ENCODE results near the gene IL13RA2. TPM values are rescaled to one million over a fixed set of nuclear protein-coding genes. Genes with fewer than 3 reads are reported as not detected.

Gene IL13RA2
- total RNA-seq, 1 donor from 2014 or later, result not detected

DNA sequence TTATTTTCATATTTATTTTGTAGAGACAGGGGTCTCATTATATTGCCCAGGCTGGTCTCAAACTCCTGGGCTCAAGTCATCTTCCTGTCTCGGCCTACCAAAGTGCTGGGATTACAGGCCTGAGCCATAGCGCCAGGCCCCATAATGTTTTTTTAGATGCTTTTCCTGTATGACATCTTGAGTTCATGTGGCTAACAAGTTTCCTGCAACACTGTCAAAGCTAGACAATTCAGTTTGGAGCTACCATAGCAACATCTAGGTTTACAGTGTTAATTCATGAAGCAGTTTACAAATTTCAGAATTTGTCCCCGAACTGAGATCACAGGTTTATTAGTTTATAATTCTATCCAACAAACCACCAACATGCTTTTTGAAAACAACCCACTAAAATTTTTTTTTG, 6.4 kb upstream of the IL13RA2 start:
- Mint-ChIP-seq H3K4me3 (ENCODE audit: unreplicated experiment) (no peak overlapping the region), H3K27me3 (ENCODE audit: unreplicated experiment) (peaks cover 3% of the 10 kb centered on the region), H3K27ac (ENCODE audit: unreplicated experiment) (no peak overlapping the region), H3K36me3 (ENCODE audit: unreplicated experiment) (no peaks in the 10 kb centered on the region), H3K9me3 (ENCODE audit: unreplicated experiment) (no peaks in the 10 kb centered on the region), H3K4me1 (ENCODE audit: low read depth, unreplicated experiment) (no peaks in the 10 kb centered on the region)
- TF ChIP-seq, protein P1, sequence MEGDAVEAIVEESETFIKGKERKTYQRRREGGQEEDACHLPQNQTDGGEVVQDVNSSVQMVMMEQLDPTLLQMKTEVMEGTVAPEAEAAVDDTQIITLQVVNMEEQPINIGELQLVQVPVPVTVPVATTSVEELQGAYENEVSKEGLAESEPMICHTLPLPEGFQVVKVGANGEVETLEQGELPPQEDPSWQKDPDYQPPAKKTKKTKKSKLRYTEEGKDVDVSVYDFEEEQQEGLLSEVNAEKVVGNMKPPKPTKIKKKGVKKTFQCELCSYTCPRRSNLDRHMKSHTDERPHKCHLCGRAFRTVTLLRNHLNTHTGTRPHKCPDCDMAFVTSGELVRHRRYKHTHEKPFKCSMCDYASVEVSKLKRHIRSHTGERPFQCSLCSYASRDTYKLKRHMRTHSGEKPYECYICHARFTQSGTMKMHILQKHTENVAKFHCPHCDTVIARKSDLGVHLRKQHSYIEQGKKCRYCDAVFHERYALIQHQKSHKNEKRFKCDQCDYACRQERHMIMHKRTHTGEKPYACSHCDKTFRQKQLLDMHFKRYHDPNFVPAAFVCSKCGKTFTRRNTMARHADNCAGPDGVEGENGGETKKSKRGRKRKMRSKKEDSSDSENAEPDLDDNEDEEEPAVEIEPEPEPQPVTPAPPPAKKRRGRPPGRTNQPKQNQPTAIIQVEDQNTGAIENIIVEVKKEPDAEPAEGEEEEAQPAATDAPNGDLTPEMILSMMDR (IDR thresholded peaks at IDR 0.05; ENCODE audit: partially characterized antibody, unreplicated experiment), result no peak
- DNase-seq, result no peak

DNA sequence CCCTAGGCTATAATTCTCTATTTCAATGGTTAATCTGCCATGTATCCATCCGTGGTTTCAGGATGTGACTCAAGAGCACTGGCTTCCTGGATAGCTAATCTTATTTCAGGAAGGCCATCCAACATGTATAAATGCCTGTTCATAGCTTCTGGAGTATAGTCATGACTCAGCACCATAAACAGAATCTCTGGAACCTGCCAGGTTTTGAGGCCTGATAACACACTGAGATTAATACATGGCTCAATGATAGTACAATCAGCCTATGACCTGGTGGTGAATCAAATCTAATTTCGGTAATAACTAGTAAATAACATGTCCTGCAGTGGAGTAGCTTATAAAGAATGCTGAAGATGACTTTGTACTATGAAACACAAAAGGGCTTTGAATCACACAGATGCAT, 5.7 kb upstream of the IL13RA2 start:
- Mint-ChIP-seq H3K4me1 (ENCODE audit: low read depth, unreplicated experiment) (no peaks in the 10 kb centered on the region), H3K4me3 (ENCODE audit: unreplicated experiment) (no peak overlapping the region), H3K9me3 (ENCODE audit: unreplicated experiment) (no peaks in the 10 kb centered on the region), H3K36me3 (ENCODE audit: unreplicated experiment) (no peaks in the 10 kb centered on the region), H3K27me3 (ENCODE audit: unreplicated experiment) (peaks cover 3% of the 10 kb centered on the region), H3K27ac (ENCODE audit: unreplicated experiment) (no peak overlapping the region)
- TF ChIP-seq, protein P1 (IDR thresholded peaks at IDR 0.05; ENCODE audit: partially characterized antibody, unreplicated experiment), result no peak
- no peak for DNase-seq

DNA sequence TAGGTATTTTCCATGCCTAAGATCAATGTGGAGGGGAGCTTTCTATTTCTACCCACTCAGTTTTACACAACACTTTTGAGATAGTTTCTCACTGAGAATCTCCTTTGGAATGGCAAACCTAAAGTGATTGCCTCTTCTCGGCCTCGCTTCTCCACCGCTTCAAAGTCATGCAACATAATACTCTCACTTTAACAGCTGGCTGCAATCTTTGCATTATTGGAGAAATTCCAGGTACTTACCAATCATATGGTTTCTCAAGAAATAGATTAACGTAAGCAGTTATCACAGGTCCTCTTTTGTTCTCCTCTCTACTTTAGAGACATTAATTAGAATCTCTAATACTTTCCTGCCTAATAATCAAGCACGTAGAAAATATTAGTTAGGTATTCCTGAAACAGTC, 3.7 kb upstream of the IL13RA2 start:
- DNase-seq, result no peak

DNA sequence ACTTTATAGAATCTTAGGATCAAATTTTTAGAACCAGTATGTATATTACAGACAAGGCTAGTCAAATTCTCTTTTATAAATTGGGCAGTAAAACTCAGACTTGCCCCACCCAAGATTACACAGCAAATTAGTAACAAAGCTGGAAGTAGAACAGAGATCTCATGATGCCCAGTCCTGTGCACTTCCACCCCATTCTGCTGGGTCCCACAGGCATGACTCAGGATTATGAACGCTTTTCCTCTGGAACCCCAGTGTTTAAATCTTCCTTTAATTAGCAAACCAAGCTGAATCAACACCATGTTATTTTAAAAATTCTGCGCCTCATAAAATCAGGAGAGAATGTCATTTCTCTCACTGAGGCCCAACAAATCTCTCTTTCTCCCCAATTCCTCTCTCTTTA, 1.5 kb upstream of the IL13RA2 start:
- Mint-ChIP-seq H3K4me3 (ENCODE audit: unreplicated experiment) (no peak overlapping the region), H3K4me1 (ENCODE audit: low read depth, unreplicated experiment) (no peaks in the 10 kb centered on the region), H3K27me3 (ENCODE audit: unreplicated experiment) (no peaks in the 10 kb centered on the region), H3K9me3 (ENCODE audit: unreplicated experiment) (no peaks in the 10 kb centered on the region), H3K27ac (ENCODE audit: unreplicated experiment) (no peak overlapping the region), H3K36me3 (ENCODE audit: unreplicated experiment) (no peaks in the 10 kb centered on the region)
- no peak for DNase-seq
- TF ChIP-seq, protein P1 (IDR thresholded peaks at IDR 0.05; ENCODE audit: partially characterized antibody, unreplicated experiment), result no peak

More for the DNA sequence above, 3.7 kb upstream of the IL13RA2 start:
- no peaks in the 10 kb centered on the region for H3K9me3 Mint-ChIP-seq (ENCODE audit: unreplicated experiment)
- H3K27ac Mint-ChIP-seq (ENCODE audit: unreplicated experiment), result no peak overlapping the region
- no peaks in the 10 kb centered on the region for H3K36me3 Mint-ChIP-seq (ENCODE audit: unreplicated experiment)
- H3K4me1 Mint-ChIP-seq (ENCODE audit: low read depth, unreplicated experiment), result no peaks in the 10 kb centered on the region
- H3K27me3 Mint-ChIP-seq (ENCODE audit: unreplicated experiment), result peaks cover 3% of the 10 kb centered on the region
- TF ChIP-seq, protein P1 (IDR thresholded peaks at IDR 0.05; ENCODE audit: partially characterized antibody, unreplicated experiment), result no peak
- H3K4me3 Mint-ChIP-seq (ENCODE audit: unreplicated experiment), result no peak overlapping the region

DNA sequence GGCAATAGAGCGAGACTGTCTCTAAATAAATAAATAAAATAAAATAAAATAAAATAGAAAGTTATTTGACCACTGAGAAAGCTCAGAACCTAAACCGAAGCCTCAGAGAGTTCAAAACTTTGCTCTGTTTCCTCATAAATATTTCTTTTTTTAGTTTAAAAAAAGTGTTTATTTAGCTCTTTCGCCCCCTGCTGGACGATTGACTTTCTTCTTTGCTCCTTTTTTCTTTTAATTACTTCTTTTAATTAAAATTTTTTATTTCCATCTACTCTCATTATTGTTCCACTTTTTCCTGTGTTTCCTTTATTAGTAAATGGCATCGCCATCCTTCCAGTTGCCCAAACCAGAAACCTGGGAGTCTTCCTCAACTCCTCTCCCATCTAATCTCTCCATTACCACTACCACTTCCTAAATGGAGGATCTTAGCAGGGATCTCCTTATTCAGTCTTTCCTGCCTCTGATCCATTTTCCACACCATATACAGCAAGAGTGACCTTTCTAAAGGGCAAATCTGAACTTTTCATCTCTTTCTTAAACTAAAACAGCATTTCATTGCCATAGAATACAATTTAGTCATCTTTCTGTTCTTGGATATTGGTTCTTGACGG, 728 bp upstream of the IL13RA2 start:
- H3K27ac Mint-ChIP-seq (ENCODE audit: unreplicated experiment), result no peak overlapping the region
- no peaks in the 10 kb centered on the region for H3K9me3 Mint-ChIP-seq (ENCODE audit: unreplicated experiment)
- H3K36me3 Mint-ChIP-seq (ENCODE audit: unreplicated experiment), result no peaks in the 10 kb centered on the region
- no peaks in the 10 kb centered on the region for H3K27me3 Mint-ChIP-seq (ENCODE audit: unreplicated experiment)
- H3K4me3 Mint-ChIP-seq (ENCODE audit: unreplicated experiment), result no peak overlapping the region
- no peak for DNase-seq
- TF ChIP-seq, protein P1 (IDR thresholded peaks at IDR 0.05; ENCODE audit: partially characterized antibody, unreplicated experiment), result peak; percentile 63
- no peaks in the 10 kb centered on the region for H3K4me1 Mint-ChIP-seq (ENCODE audit: low read depth, unreplicated experiment)

Data from glutamatergic neuron (in vitro differentiated cells).